Measurements from ENCODE around the gene PPP2R2D. TPM values are rescaled to one million over a fixed set of nuclear protein-coding genes. Genes with fewer than 3 reads are reported as not detected.
A peak's percentile ranks its signal among the peaks of the same experiment; 100 is the strongest.
"Not testable (repeated sequence)": the region's sequence is repeated elsewhere in the genome, so short reads cannot be mapped to it uniquely, and the experiment has no call there.

PPP2R2D gene
- total RNA-seq, 2 donors from 2014 or later: 35.5 to 37.5 TPM

- H3K4me3 Mint-ChIP-seq; H3K9me3 Mint-ChIP-seq; H3K9ac ChIP-seq (ENCODE audit: extremely low read depth, low read length, poor library complexity, severe bottlenecking); H3K4me1 Mint-ChIP-seq; H3K27ac ChIP-seq (ENCODE audit: low read depth, low read length); DNase-seq; H3K4me1 ChIP-seq (ENCODE audit: control insufficient read depth, insufficient read depth, low read length); H3K27ac Mint-ChIP-seq; H3K27me3 Mint-ChIP-seq (ENCODE audit: insufficient read depth); H3K4me3 ChIP-seq (ENCODE audit: low read length); H3K36me3 ChIP-seq (ENCODE audit: control insufficient read depth, insufficient read depth, low read length); H3K27me3 ChIP-seq (ENCODE audit: control insufficient read depth, insufficient read depth, low read length, poor library complexity, severe bottlenecking); H3K9me3 ChIP-seq (ENCODE audit: control insufficient read depth, low read length): not testable (repeated sequence)
- 93 to 97% methylated on average over 10 to 14 of the region's 14 CpGs for WGBS, 2 experiments (ENCODE audit: insufficient coverage in 1 of 2, insufficient read length in 1 of 2)
- H3K36me3 Mint-ChIP-seq (ENCODE audit: low read depth): peaks cover 10% of the 10 kb centered on the region
Observed at GRCh38 chr10:131919461-131919860, 18.7 kb downstream of the PPP2R2D start.

GRCh38 chr10:131920151-131920550 is 19.3 kb downstream of the PPP2R2D start:
- H3K27me3 ChIP-seq (ENCODE audit: control insufficient read depth, insufficient read depth, low read length, poor library complexity, severe bottlenecking): no peaks in the 10 kb centered on the region
- peaks cover 10% of the 10 kb centered on the region for H3K9me3 ChIP-seq (ENCODE audit: control insufficient read depth, low read length)
- H3K9me3 Mint-ChIP-seq: peaks cover 6% of the 10 kb centered on the region
- H3K4me1 ChIP-seq (ENCODE audit: control insufficient read depth, insufficient read depth, low read length): no peaks in the 10 kb centered on the region
- H3K4me3 ChIP-seq (ENCODE audit: low read length): no peak overlapping the region
- no peak overlapping the region for H3K4me3 Mint-ChIP-seq
- no peak overlapping the region for H3K9ac ChIP-seq (ENCODE audit: extremely low read depth, low read length, poor library complexity, severe bottlenecking)
- peak; percentile 14 for DNase-seq
- H3K27me3 Mint-ChIP-seq (ENCODE audit: insufficient read depth): no peaks in the 10 kb centered on the region
- no peak overlapping the region for H3K27ac Mint-ChIP-seq
- H3K27ac ChIP-seq (ENCODE audit: low read depth, low read length): no peak overlapping the region
- H3K36me3 ChIP-seq (ENCODE audit: control insufficient read depth, insufficient read depth, low read length): no peaks in the 10 kb centered on the region
- 96 to 97% methylated on average over 10 to 11 of the region's 11 CpGs for WGBS, 2 experiments (ENCODE audit: insufficient coverage in 1 of 2, insufficient read length in 1 of 2)
- peaks cover 14% of the 10 kb centered on the region for H3K36me3 Mint-ChIP-seq (ENCODE audit: low read depth)
- H3K4me1 Mint-ChIP-seq: peaks cover 6% of the 10 kb centered on the region
- TF ChIP-seq, protein P1, sequence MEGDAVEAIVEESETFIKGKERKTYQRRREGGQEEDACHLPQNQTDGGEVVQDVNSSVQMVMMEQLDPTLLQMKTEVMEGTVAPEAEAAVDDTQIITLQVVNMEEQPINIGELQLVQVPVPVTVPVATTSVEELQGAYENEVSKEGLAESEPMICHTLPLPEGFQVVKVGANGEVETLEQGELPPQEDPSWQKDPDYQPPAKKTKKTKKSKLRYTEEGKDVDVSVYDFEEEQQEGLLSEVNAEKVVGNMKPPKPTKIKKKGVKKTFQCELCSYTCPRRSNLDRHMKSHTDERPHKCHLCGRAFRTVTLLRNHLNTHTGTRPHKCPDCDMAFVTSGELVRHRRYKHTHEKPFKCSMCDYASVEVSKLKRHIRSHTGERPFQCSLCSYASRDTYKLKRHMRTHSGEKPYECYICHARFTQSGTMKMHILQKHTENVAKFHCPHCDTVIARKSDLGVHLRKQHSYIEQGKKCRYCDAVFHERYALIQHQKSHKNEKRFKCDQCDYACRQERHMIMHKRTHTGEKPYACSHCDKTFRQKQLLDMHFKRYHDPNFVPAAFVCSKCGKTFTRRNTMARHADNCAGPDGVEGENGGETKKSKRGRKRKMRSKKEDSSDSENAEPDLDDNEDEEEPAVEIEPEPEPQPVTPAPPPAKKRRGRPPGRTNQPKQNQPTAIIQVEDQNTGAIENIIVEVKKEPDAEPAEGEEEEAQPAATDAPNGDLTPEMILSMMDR (conservative IDR thresholded peaks at IDR 0.05): no peak

GRCh38 chr10:131920693-131921092 is 19.9 kb downstream of the PPP2R2D start:
- TF ChIP-seq, protein P1 (conservative IDR thresholded peaks at IDR 0.05): no peak
- H3K27me3 Mint-ChIP-seq (ENCODE audit: insufficient read depth): no peaks in the 10 kb centered on the region
- H3K4me1 Mint-ChIP-seq: peaks cover 6% of the 10 kb centered on the region
- DNase-seq: peak; percentile 26
- Histone ChIP-seq H3K9me3 (ENCODE audit: control insufficient read depth, low read length) (peaks cover 15% of the 10 kb centered on the region), H3K36me3 (ENCODE audit: control insufficient read depth, insufficient read depth, low read length) (peaks cover under 1% of the 10 kb centered on the region), H3K9ac (ENCODE audit: extremely low read depth, low read length, poor library complexity, severe bottlenecking) (no peak overlapping the region), H3K4me3 (ENCODE audit: low read length) (no peak overlapping the region), H3K27ac (ENCODE audit: low read depth, low read length) (no peak overlapping the region), H3K4me1 (ENCODE audit: control insufficient read depth, insufficient read depth, low read length) (no peaks in the 10 kb centered on the region), H3K27me3 (ENCODE audit: control insufficient read depth, insufficient read depth, low read length, poor library complexity, severe bottlenecking) (no peaks in the 10 kb centered on the region)
- H3K36me3 Mint-ChIP-seq (ENCODE audit: low read depth): peaks cover 19% of the 10 kb centered on the region
- 87 to 95% methylated on average over 5 of the region's 5 CpGs for WGBS, 2 experiments (ENCODE audit: insufficient coverage in 1 of 2, insufficient read length in 1 of 2)
- H3K9me3 Mint-ChIP-seq: peaks cover 12% of the 10 kb centered on the region
- no peak overlapping the region for H3K4me3 Mint-ChIP-seq
- H3K27ac Mint-ChIP-seq: no peak overlapping the region

DNA sequence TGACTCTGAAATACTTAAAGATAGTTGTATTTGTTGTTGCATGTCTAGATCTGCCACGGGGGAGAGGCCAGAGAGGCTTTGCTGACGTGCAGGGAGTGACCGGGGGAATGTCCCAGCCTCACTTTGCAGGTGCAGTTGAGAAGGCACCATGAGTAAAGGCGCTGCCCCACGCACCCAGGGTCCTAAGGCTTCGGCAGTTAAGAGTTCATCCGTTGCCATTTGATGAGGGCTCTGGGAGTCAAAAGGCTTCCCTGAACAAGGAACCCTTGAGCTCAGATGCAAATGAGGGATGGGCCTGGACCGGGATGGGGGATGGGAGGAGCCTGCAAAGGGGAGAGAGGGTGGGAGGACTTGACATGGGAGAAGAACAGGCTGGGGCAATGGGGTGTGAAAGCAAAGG is 20.4 kb downstream of the PPP2R2D start:
- no peak overlapping the region for H3K4me3 Mint-ChIP-seq
- H3K36me3 Mint-ChIP-seq (ENCODE audit: low read depth): peaks cover 19% of the 10 kb centered on the region
- H3K27ac Mint-ChIP-seq: no peak overlapping the region
- Histone ChIP-seq H3K27ac (ENCODE audit: low read depth, low read length) (no peak overlapping the region), H3K4me3 (ENCODE audit: low read length) (no peak overlapping the region), H3K9ac (ENCODE audit: extremely low read depth, low read length, poor library complexity, severe bottlenecking) (no peak overlapping the region), H3K9me3 (ENCODE audit: control insufficient read depth, low read length) (peaks cover 20% of the 10 kb centered on the region), H3K36me3 (ENCODE audit: control insufficient read depth, insufficient read depth, low read length) (peaks cover 5% of the 10 kb centered on the region), H3K4me1 (ENCODE audit: control insufficient read depth, insufficient read depth, low read length) (no peaks in the 10 kb centered on the region), H3K27me3 (ENCODE audit: control insufficient read depth, insufficient read depth, low read length, poor library complexity, severe bottlenecking) (no peaks in the 10 kb centered on the region)
- peaks cover 6% of the 10 kb centered on the region for H3K4me1 Mint-ChIP-seq
- no peaks in the 10 kb centered on the region for H3K27me3 Mint-ChIP-seq (ENCODE audit: insufficient read depth)
- DNase-seq: peak; percentile 51
- TF ChIP-seq, protein P1 (conservative IDR thresholded peaks at IDR 0.05): no peak
- peaks cover 17% of the 10 kb centered on the region for H3K9me3 Mint-ChIP-seq
- WGBS, 2 experiments (ENCODE audit: insufficient coverage in 1 of 2, insufficient read length in 1 of 2): 82 to 92% methylated on average over 7 to 8 of the region's 8 CpGs

All from endodermal cell (in vitro differentiated cells).